AG09309 (cell line): Measurements from ENCODE around the gene PLXNC1.
A peak's percentile ranks its signal among the peaks of the same experiment; 100 is the strongest.

Experiments
- DNase-seq: peaks from one replicate; pipeline ENCODE4 v3.0.0-alpha.2; 2010; ENCODE audit warnings: low read depth
- H3K4me3 ChIP-seq: 2 replicates; pipeline ENCODE4 v1.5.1; 2011; ENCODE audit warnings: mild to moderate bottlenecking, low read depth, low read length, moderate library complexity; ENCODE audit not compliant: control insufficient read depth
- TF ChIP-seq, protein P1 (sequence below): IDR thresholded peaks from 2 replicates; pipeline ENCODE4 v1.5.1; 2011; ENCODE audit warnings: mild to moderate bottlenecking, low read depth, low read length, inconsistent platforms; ENCODE audit not compliant: insufficient read depth, control insufficient read depth; ENCODE audit errors: missing control alignments

The PLXNC1 gene

DNA sequence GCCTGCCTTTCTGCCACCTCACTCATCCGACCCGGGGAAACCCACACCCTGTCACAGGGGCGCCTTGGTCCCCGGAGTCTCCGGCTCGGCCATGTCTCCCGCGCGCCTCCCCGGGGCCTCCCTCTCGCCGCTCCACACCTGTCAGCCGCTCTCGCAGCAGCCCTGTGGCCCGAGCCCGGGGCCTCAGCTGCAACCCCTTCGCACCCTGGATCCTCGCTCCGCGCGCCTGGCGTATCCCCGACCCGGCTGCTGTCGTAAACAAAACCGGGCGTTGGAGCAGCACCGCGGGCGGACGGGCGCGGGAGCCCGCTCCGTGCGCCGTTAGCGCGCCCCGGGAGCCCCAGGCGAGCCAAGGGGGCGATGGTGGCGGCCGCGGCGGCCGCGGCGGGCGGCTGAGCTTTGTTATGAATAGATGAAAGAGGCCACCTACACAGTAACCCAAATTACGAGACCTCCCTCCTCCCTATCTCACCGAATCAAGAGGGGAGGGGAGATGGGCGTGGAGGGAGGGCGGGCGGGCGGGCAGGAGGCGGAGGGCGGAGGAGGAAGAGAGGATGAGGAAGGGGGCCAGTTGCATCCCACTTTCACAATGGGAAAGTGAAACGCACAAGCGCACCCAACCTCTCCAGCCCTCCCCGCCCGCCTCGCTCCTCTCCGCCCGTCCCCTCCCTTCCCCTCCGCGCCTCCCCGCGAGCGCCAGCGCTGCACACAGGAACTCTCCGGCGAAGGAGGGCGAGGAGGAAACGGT is at the start of gene PLXNC1:
Gene PLXNC1, plus strand, starts transcription at position 587 of the 748 bp plus-strand sequence. CDS start 395 bp downstream, outside the sequence.
- peak within 1 kb of the TSS; percentile 50 for H3K4me3 ChIP-seq
- TF ChIP-seq, protein P1, sequence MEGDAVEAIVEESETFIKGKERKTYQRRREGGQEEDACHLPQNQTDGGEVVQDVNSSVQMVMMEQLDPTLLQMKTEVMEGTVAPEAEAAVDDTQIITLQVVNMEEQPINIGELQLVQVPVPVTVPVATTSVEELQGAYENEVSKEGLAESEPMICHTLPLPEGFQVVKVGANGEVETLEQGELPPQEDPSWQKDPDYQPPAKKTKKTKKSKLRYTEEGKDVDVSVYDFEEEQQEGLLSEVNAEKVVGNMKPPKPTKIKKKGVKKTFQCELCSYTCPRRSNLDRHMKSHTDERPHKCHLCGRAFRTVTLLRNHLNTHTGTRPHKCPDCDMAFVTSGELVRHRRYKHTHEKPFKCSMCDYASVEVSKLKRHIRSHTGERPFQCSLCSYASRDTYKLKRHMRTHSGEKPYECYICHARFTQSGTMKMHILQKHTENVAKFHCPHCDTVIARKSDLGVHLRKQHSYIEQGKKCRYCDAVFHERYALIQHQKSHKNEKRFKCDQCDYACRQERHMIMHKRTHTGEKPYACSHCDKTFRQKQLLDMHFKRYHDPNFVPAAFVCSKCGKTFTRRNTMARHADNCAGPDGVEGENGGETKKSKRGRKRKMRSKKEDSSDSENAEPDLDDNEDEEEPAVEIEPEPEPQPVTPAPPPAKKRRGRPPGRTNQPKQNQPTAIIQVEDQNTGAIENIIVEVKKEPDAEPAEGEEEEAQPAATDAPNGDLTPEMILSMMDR: no peak
- DNase-seq: no peak

DNA sequence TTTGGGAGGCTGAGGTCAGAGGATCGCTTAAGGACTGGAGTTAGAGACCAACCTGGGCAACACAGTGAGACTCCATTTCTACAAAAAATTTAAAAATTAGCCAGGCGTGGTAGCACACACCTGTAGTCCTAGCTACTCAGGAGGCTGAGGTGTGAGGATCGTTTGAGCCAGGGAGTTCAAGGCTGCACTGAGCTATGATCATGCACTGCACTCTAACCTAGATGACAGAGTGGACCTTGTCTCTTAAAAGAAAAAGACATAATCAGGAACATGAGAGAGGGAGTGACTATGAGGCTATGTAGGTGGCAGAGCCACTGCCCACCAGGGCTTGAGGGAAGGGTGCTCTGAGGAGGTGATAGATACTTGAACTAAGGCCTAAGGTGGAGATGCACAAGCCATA is 49.2 kb upstream of the PLXNC1 start:
- TF ChIP-seq, protein P1: no peak
- DNase-seq: no peak
- H3K4me3 ChIP-seq: no peak overlapping the region

DNA sequence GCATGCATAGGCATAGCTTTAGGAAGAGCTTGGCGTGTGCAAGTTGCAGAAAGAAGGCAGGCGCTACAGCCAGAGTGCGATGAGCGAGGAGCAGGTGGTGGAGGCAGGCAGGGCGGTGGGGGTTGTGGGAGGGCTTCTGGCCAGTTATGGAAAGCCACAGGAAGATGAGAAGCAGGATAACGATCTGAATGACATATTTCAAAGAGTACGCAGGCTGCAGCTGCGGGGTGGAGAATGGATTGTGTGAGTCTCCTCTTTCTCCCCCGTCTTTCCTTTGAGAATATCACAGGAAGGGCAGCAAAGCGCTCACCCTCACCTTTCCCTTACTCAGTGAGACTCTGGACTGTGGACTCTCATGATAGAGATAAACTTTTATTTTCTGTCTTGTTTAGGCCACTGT is 48.7 kb upstream of the PLXNC1 start:
- TF ChIP-seq, protein P1: no peak
- H3K4me3 ChIP-seq: no peak overlapping the region
- DNase-seq: peak; percentile 69

DNA sequence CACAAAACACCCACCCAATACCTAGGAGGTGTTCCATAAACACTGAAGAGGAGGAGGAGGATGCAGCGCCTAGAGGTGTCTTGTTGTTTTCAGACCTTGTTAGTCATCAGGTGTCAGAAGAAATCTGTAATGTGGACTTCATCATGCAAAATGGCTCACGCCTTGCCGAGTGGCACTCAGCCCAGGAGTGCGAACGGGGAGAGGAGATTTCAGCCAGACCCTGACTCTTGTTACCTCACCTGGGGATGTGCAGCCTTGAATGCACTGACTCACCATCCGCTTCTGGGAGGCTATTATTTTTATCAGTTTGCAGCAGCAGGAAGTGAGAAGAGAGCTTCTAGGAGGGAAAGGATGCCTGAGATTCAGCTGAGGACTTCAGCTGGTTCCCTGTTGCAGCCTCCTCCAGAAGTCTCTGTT is 48.2 kb upstream of the PLXNC1 start:
- H3K4me3 ChIP-seq: no peak overlapping the region
- TF ChIP-seq, protein P1: no peak
- peak; percentile 67 for DNase-seq

DNA sequence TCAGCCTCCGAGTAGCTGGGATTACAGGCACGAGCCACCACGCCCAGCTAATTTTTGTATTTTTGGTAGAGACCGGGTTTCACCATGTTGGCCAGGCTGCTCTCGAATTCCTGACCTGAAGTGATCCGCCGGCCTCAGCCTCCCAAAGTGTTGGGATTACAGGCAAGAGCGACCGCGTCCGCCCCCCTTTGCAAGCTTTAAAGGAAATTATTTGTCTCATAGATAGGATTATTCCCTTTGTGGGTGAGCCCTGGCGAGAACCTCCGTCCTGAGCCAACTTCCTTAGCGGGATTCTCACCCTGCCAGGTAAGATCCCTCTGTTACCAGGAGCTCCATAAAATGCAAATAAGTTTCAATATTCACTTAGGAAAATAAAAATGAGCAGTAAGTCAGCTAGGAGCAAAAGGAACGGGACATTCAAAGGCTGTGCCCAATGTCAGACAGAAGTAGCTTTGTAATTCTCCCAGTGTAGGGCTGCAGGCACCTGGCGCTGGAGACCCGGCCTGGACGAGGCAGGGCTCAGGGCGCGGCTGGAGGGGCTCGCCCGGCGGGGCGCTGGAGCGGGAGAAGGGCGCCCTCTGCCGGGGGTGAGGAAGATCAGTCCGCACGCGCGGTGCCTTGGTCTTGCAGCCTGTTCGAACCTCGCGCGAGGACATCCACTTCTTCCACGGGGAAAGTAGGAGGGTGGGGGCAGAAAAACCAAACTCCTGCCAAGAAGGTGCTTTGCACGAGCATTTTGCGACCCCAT is 47.2 kb upstream of the PLXNC1 start:
- DNase-seq: no peak
- TF ChIP-seq, protein P1: peak; percentile 71
- peak overlapping the region; percentile 58 for H3K4me3 ChIP-seq

DNA sequence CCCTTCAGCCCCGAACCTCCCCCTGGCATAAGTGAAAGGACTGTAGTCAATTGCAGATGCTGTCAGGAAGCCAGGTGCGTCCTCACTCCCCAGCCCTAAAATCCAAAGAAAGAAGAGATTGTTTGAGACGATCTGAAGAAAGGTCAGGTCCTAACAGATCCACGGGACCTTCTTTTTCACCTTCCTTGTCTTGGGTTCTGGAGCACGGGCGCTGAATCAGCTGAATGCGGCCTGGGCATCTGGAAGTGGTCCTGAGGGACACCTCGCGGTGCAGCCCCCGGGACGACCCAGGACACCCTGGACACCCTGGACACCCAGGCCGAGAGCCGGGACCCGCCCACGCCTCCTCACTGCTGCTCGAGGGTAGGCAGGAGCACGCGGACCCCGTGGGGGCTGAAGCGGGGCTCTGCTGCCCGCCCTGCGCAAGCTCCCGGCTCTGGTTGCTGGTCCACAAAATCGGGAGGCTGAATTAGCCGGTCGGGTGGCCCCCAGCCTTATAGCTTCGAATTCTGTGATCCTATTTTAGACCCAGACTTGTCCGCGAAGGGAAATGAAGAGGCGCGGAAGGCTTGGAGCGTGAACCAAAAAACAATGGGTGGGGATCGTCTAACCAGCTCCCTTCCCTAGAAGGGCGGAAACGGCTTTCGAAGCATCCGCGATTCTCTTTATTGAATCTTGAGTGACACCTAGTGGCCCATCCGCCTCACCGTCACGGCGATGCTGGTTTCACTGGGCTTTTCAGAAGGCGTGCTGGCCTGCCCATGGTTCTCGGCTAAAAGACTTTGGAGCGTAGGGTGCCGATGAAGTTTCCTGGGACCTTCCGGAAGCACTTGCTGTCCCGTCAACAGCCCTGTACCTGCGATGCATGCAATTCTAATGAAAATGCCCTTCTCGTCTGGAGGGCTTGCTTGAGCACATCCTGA is 46.4 kb upstream of the PLXNC1 start:
- TF ChIP-seq, protein P1: peak; percentile 78
- peak; percentile 64 for DNase-seq
- H3K4me3 ChIP-seq: peak overlapping the region; percentile 58
